GM19438 (cell line): ENCODE measurements around the gene BBX.

Experiments
- ATAC-seq: cut with Tn5 transposase; IDR thresholded peaks from one replicate; pipeline ENCODE4 v1.9.1; 2021; ENCODE audit warnings: low read depth; ENCODE audit not compliant: unreplicated experiment

The BBX gene

DNA sequence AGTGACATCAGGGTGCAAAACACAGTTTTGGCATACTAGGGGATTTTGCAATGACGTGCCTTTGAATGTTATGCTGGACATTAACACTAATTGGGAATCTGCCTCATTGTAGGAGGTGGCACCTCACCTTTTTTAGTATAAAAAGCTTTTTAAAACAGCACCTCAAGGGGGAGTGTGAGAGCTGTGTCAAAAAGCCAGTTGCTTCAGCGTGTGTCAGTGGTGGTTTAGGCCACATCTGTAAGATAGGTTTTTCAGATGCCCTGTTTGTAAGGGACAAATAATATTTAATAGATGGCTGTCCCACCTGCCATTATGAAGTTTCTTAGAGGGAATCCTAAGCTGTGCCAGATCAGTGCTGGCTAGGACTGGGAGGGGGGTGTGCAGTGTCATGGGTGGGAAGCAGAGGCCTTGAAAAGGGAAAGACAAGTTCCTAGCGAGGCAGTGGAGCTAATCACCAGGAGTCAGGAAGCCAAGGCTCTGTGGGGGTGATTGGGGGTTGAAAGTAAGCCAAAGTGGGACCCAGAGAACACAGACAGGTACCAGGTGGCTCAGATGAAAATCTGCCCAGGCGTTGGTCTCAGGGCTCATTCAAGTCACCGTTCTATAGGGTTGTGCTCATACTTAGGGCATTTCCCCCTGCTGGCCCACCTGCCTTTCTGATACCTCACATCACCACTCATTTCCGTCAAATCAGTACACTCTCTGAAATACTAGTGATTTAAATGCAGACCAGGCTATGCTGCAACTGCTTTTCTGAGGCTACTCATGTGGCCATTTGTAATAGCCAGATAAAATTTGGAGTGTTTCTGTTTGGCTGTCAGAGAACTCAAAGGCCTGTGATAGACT is 120.5 kb downstream of the BBX start:
- no peak for ATAC-seq

- no peak for ATAC-seq
Observed at GRCh38 chr3:107644631-107645030, 121.9 kb downstream of the BBX start.

DNA sequence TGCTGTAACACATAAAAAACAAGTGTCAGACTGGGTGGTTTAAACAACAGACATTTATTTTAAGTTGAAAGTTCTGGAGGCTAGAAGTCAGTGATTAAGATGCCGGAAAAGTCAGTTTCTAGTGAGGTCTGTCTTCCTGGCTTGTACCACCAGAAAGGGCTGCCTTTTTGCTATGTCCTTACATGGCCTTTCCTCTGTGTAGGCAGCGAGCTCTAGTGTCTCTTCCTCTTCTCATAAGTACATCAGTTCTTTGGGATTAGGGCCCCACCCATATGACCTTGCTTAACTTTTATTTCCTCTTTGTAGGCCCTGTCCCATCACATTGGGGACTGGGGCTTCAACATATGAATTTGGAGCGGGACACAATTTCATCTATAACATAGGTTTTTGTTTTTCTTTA is 128.0 kb downstream of the BBX start:
- ATAC-seq = no peak

DNA sequence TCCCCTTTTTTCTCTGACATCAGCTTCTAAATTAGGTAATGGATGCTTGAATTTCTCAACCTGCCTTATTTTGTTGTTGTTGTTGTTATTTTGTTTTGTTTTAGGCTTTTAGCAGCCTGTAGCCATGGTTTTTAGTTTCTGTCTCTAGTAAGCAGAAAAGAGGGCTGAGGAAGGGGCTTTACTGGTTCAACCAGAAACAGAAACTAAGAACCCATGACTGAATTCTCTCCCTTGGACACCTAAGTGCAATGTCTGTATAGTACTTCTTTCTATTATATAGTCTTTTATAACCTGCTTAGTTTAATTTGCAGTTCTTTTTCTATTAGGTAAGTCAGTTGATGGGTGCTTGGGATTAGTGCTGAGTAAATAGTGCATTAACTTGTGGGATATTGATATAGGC is 129.0 kb downstream of the BBX start:
- ATAC-seq = no peak

DNA sequence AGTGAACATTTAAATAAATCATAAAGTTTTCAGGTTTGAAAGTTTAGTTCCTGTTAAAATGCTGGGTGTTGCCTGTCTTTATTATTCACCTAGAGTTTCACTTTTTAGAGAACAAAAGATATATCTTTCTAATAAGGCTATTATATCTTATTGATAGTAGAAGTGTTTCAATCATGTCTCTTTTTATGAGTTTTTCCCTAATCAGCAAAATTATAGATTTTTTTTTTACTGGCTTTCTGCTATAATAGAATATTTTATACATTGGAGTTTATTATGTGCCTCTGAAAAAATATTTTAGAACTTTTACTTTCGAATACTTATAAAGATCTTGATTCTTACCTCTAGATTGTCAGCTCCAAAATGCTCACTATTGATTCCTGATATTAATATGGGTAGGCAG is 131.5 kb downstream of the BBX start:
- ATAC-seq = no peak

DNA sequence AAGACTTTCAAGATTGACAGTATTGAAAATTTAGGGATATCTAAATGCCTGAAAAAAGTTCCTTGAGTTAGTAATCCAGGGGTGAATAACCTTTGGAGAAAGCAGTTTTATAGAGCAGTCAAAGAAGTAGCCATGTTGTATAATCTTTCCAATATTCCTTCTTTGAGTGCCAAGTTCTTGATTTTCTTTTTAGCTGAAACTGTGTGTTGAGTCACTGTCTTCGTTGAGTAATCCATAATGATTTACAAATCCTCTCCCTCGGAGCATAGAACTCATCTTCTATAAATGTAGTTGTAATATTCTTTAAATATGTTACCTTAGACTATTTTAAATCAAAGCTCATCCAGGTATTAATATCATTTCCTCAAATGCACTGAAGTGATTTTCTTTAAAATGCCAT is 135.2 kb downstream of the BBX start:
- ATAC-seq = no peak

DNA sequence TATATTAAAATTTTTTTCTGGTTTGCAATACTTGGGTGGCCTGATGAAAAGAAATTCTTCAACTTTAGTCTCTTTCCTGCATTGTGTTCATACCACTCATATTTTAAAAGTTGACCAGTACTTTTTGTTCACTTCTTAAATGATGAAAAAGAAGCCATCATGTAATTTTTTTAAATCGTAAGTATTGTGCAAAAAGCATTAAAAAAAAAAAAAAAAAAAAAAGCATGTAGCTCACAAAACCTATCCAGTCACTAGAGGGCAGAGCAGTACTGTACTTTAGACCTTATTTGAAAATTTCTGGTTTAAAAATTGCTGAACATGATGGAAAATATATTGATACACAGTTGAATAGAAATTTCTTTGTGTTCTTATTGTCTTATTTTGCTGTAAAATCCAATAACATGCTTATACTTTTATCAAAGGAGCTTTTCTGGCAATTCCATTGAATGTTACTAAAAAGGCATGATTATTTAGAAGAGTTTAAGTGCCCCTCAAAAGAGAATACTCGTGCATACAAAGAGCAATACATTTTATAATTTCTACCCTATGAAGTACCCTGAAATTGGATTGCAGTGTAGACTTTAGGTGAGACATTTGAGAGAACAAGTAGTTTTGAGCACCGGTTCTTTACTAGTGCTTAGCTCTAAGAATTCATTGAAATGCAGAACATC is 137.7 kb downstream of the BBX start:
- ATAC-seq = no peak

GRCh38 chr3:107661447-107662123 is 138.8 kb downstream of the BBX start:
- no peak for ATAC-seq

DNA sequence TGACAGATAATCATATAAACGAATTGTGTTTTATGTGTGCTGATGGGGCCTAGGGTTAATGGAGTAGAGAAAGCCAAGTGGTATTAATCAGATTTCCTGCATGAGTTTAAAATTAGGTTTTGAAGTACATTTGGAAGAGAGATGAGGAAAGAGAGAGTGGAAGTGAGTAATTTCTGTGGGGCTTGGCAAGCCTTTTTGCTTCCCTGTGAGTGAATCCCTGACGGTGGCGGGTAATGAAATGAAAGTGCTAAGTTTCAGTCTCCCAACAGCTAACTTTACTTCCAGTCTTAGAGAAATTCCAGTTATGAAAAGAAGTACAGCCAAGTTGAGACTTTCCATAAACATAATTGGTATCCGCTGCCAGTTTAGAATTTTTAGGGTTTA is 139.4 kb downstream of the BBX start:
- ATAC-seq = no peak

- ATAC-seq = no peak
Observed at GRCh38 chr3:107662586-107662985, 139.8 kb downstream of the BBX start.

DNA sequence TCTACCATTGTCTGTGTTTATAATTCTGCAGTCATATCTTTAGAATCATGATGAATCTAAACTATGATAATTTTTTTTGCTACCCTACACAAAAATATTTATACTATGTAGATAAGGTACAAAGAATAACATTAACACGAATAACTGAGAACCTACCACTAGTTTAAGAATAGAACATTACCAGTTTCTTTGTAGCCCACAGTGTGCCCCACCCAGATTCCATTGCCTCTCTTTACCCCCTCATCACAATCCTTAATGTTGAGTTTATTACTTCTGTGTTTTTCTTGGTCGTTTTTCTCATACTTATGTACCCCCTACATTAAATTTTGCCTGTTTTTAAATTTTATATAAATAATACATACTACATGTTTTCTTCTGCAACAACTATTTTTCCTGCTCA is 140.5 kb downstream of the BBX start:
- ATAC-seq = no peak

DNA sequence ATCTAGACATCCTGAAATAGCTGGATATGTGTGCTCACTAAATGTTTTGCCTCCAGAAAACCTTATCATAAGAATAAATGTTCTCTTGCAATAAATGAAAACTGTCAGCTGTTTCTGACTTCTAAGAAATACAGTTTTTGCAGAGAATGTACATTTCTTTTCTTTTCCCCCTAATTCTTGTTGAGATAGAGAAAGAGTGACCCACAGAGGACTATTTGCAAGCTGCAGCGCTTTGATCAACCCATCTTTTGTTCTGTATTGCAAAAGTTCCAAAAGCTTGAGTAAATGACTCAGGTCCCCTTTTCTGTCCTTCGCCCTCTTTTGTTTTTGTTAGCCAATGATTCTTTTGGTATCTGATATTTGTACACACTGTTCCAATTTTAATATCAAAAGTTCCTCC is 141.9 kb downstream of the BBX start:
- ATAC-seq = no peak

GRCh38 chr3:107665351-107665750 is 142.6 kb downstream of the BBX start:
- ATAC-seq = no peak

- no peak for ATAC-seq
Observed at GRCh38 chr3:107666853-107667252, 144.1 kb downstream of the BBX start.

- ATAC-seq = no peak
Observed at GRCh38 chr3:107668416-107668815, 145.7 kb downstream of the BBX start.

DNA sequence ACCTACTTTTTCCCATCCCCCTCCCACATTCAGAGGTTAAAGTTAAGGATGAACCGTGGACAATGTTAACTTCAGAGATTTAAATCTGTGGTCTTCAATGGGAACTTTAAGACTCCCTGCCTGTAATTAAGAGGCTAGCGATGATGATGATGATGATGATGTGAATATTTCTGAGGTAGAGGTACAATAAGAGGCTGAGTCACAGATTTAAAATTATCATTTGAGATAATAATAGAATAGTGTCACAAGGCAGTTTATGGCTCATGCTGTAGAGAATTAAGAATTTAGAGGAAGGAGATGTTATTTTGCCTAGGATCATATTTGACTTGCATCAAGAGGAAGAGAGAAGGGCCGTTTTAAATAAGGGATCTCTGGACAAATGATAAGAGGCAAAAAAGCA is 146.2 kb downstream of the BBX start:
- ATAC-seq = no peak

- no peak for ATAC-seq
Observed at GRCh38 chr3:107669669-107670068, 146.9 kb downstream of the BBX start.

GRCh38 chr3:107670986-107671385 is 148.2 kb downstream of the BBX start:
- no peak for ATAC-seq

- ATAC-seq = no peak
Observed at GRCh38 chr3:107674371-107674770, 151.6 kb downstream of the BBX start.

DNA sequence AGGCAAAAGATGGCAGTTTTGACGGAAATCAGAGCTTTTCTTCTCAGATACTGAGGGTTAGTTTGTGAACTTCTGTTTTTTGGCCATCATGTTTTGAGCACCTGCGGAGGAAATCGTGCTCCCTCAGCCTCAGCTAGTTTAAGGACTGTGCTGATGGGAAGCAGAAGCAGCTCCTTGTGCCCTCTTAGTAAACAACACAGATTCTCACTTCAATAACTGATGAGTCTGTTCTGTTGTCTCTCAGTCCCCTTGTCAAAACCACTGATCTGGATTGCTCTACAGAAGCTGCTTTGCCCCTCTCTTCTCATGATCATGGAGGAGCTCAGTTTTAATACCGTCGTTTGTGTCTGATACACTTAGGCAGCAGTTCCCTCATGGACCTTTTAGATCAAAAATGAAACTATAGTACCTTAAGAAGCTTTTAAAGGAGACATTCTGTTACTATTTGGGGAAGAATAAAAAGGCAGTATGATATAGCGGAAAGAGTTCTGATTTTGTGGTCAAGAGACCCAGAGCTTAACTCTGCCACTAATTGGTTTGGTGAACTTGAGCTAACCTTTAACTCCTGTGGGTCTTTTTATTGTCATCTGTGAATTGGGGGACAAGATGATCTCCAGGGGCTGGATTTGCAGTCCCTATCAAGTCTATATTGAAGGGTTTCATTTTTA is 152.6 kb downstream of the BBX start:
- ATAC-seq = peak; percentile 67
